HCT116 (cell line): Measurements from ENCODE around the gene SH3GL3. TPM values are rescaled to one million over a fixed set of nuclear protein-coding genes. Genes with fewer than 3 reads are reported as not detected.

Experiments
- ATAC-seq: fragments of 200-7000 bp; cut with Tn5 transposase; 2 replicates; pipeline ENCODE4 v1.9.1; 2020; ENCODE audit warnings: mild to moderate bottlenecking, moderate library complexity
- BruUV-seq: library from RNA; stranded (reverse); fragments of 400-500 nt; replicated peaks from 2 replicates; lab custom pipeline; 2021; lab: Mats Ljungman, UMichigan
- CTCF ChIA-PET: fragments of 300-600 bp; sonication (Branson Sonifier 250); formaldehyde crosslinking; loops from one replicate; lab custom pipeline; 2021; ENCODE audit warnings: antibody characterized with exemption; lab: Charles Lee
- POLR2A ChIA-PET: fragments of 300-600, 350-600 bp; sonication (Branson Sonifier 250); formaldehyde crosslinking; loops from one replicate; lab custom pipeline; 2021; ENCODE audit warnings: antibody characterized with exemption; lab: Charles Lee
- RAD21 ChIA-PET, 2 experiments: fragments of 300-600 bp; sonication (Branson Sonifier 250); formaldehyde crosslinking; loops; one replicate each; lab custom pipeline; 2023; ENCODE audit warnings: low total read pairs in 2 of 2; ENCODE audit not compliant: uncharacterized antibody in 2 of 2, unreplicated experiment in 2 of 2, low non-redundant PET in 1 of 2; lab: Charles Lee
- DNase-seq: peaks from one replicate; pipeline ENCODE4 v3.0.0-alpha.2; 2010; ENCODE audit warnings: low read depth, low spot score
- H2AFZ ChIP-seq: fragments of 200-600 bp; shearing (Covaris generic), sonication (generic); 2 replicates; pipeline ENCODE4 v1.6.1; 2017; ENCODE audit warnings: low read depth, mixed run types, mixed read lengths, antibody characterized with exemption, low read length; ENCODE audit not compliant: poor library complexity, severe bottlenecking
- H3K27ac ChIP-seq: 2 replicates; pipeline ENCODE4 v1.5.1; 2012; ENCODE audit warnings: low read depth, low read length
- H3K27me3 ChIP-seq: fragments of 200-600 bp; sonication (generic); 2 replicates; pipeline ENCODE4 v1.6.1; 2016; ENCODE audit warnings: mixed run types, low read length, mixed read lengths; ENCODE audit not compliant: insufficient read depth
- H3K36me3 ChIP-seq, 2 experiments: fragments of 200-500 bp in 1 of 2; fragments of 200-600 bp in 1 of 2; sonication (Bioruptor generic) in 1 of 2; sonication (generic) in 1 of 2; 2 replicates each; pipeline versions ENCODE4 v1.5.1 to v1.6.1; 2014 to 2016; ENCODE audit warnings: low read length in 2 of 2, inconsistent platforms in 1 of 2, mixed read lengths in 1 of 2, mixed run types in 1 of 2; ENCODE audit not compliant: insufficient read depth in 2 of 2, control insufficient read depth in 1 of 2
- H3K4me1 ChIP-seq, 2 experiments: fragments of 200-600 bp in 1 of 2; sonication (generic) in 1 of 2; 2 replicates each; pipeline versions ENCODE4 v1.5.1 to v1.6.1; 2012 to 2017; ENCODE audit warnings: low read length in 2 of 2, inconsistent platforms in 1 of 2, mild to moderate bottlenecking in 1 of 2, mixed read lengths in 1 of 2, mixed run types in 1 of 2, moderate library complexity in 1 of 2; ENCODE audit not compliant: insufficient read depth in 2 of 2, control insufficient read depth in 1 of 2
- H3K4me2 ChIP-seq: fragments of 200-600 bp; sonication (generic); 2 replicates; pipeline ENCODE4 v1.6.1; 2017; ENCODE audit warnings: mixed run types, low read length, mixed read lengths
- H3K4me3 ChIP-seq, 2 experiments: fragments of 200-600 bp in 1 of 2; sonication (generic) in 1 of 2; replicated peaks in 1 of 2; 2 replicates each; pipeline ENCODE4 v1.5.1; 2011 to 2016; ENCODE audit warnings: low read length in 2 of 2, control low read depth in 1 of 2, low read depth in 1 of 2, mild to moderate bottlenecking in 1 of 2, mixed read lengths in 1 of 2, mixed run types in 1 of 2
- H3K79me2 ChIP-seq: fragments of 200-600 bp; sonication (generic); 2 replicates; pipeline ENCODE4 v1.6.1; 2017; ENCODE audit warnings: mild to moderate bottlenecking, mixed run types, low read length, moderate library complexity, mixed read lengths; ENCODE audit not compliant: insufficient read depth
- H3K9ac ChIP-seq: fragments of 200-600 bp; sonication (generic); 2 replicates; pipeline ENCODE4 v1.6.1; 2016; ENCODE audit warnings: low read length, mixed read lengths
- H3K9me2 ChIP-seq: fragments of 200-600 bp; sonication (generic), shearing (Covaris generic); 2 replicates; pipeline ENCODE4 v1.6.1; 2017; ENCODE audit warnings: mixed run types, mild to moderate bottlenecking, moderate library complexity; ENCODE audit not compliant: insufficient read depth
- H3K9me3 ChIP-seq, 2 experiments: fragments of 200-500 bp in 1 of 2; fragments of 200-600 bp in 1 of 2; sonication (Bioruptor generic) in 1 of 2; sonication (generic) in 1 of 2; 2 replicates each; pipeline ENCODE4 v1.6.1; 2014 to 2017; ENCODE audit warnings: low read length in 2 of 2, mixed read lengths in 2 of 2, inconsistent platforms in 1 of 2, low read depth in 1 of 2, mild to moderate bottlenecking in 1 of 2, mixed run types in 1 of 2, moderate library complexity in 1 of 2; ENCODE audit not compliant: control insufficient read depth in 1 of 2, insufficient read depth in 1 of 2
- H4K20me1 ChIP-seq: fragments of 200-600 bp; sonication (generic), shearing (Covaris generic); 2 replicates; pipeline ENCODE4 v1.6.1; 2017; ENCODE audit warnings: mixed run types, mild to moderate bottlenecking, moderate library complexity; ENCODE audit not compliant: insufficient read depth
- CBX3 ChIP-seq: IDR thresholded peaks from 2 replicates; pipeline ENCODE4 v1.6.1; 2012; ENCODE audit warnings: low read depth
- CEBPB ChIP-seq: IDR thresholded peaks from 2 replicates; pipeline ENCODE4 v1.6.1; 2012; ENCODE audit warnings: low read depth
- EGR1 ChIP-seq: IDR thresholded peaks from 2 replicates; pipeline ENCODE4 v1.6.1; 2012; ENCODE audit warnings: low read depth
- ELF1 ChIP-seq: IDR thresholded peaks from 2 replicates; pipeline ENCODE4 v1.6.1; 2012; ENCODE audit warnings: low read depth, borderline replicate concordance
- EZH2 ChIP-seq: fragments of 200-600 bp; sonication (generic); IDR thresholded peaks from 2 replicates; pipeline ENCODE4 v1.6.1; 2017; ENCODE audit warnings: antibody characterized with exemption, mixed run types
- EZH2phosphoT487 ChIP-seq: fragments of 200-600 bp; IDR thresholded peaks from 2 replicates; pipeline ENCODE4 v1.6.1; 2018; ENCODE audit warnings: antibody characterized with exemption, borderline replicate concordance
- JUND ChIP-seq: IDR thresholded peaks from 2 replicates; pipeline ENCODE4 v1.6.1; 2012
- POLR2A ChIP-seq: IDR thresholded peaks from 2 replicates; pipeline ENCODE4 v1.7.0; 2011; ENCODE audit warnings: borderline replicate concordance; ENCODE audit not compliant: insufficient read depth, insufficient read length; ENCODE audit errors: extremely low read depth
- POLR2AphosphoS5 ChIP-seq: IDR thresholded peaks from 2 replicates; pipeline ENCODE4 v1.6.1; 2011; ENCODE audit warnings: mild to moderate bottlenecking, low read depth, low read length, moderate library complexity
- SIN3A ChIP-seq: IDR thresholded peaks from 2 replicates; pipeline ENCODE4 v1.6.1; 2012; ENCODE audit warnings: low read depth
- SP1 ChIP-seq: IDR thresholded peaks from 2 replicates; pipeline ENCODE4 v1.6.1; 2012; ENCODE audit warnings: low read depth
- SRF ChIP-seq: IDR thresholded peaks from 2 replicates; pipeline ENCODE4 v1.6.1; 2012; ENCODE audit warnings: low read depth
- TCF7L2 ChIP-seq: IDR thresholded peaks from 2 replicates; pipeline ENCODE4 v1.7.0; 2011; ENCODE audit warnings: borderline replicate concordance, inconsistent platforms; ENCODE audit not compliant: insufficient read depth, insufficient read length; ENCODE audit errors: extremely low read depth
- YY1 ChIP-seq: IDR thresholded peaks from 2 replicates; pipeline ENCODE4 v1.6.1; 2011; ENCODE audit warnings: low read length, low read depth, moderate library complexity, mild to moderate bottlenecking; ENCODE audit not compliant: insufficient replicate concordance; ENCODE audit errors: extremely low read depth
- ZFX ChIP-seq: fragments of 450-650 bp; IDR thresholded peaks from 2 replicates; pipeline ENCODE4 v1.6.1; 2017
- intact Hi-C: fragments of 100-400 bp; cut with micrococcal nuclease; formaldehyde crosslinking; loops from 2 replicates; pipeline ENCODE4 v1.10.0; 2022
- total RNA-seq: library from RNA; stranded (reverse); gene quantifications from one replicate; pipeline ENCODE4 v1.2.1, GENCODE V29; 2021; ENCODE audit not compliant: unreplicated experiment
- TF ChIP-seq, protein P1 (sequence below): IDR thresholded peaks from 2 replicates; pipeline ENCODE4 v1.6.1; 2012
- TF ChIP-seq, protein P2 (sequence below): IDR thresholded peaks from 2 replicates; pipeline ENCODE4 v1.6.1; 2012
- TF ChIP-seq, protein P3 (sequence below): IDR thresholded peaks from 2 replicates; pipeline ENCODE4 v1.6.1; 2012; ENCODE audit warnings: low read depth
- TF ChIP-seq, protein P4 (sequence below), 3 experiments: fragments of 200-600 bp in 1 of 3; sonication (generic) in 1 of 3; IDR thresholded peaks in 2 of 3; conservative IDR thresholded peaks in 1 of 3; 2 replicates each; pipeline ENCODE4 v1.5.1; 2012 to 2017; ENCODE audit warnings: low read depth in 2 of 3, low read length in 2 of 3, antibody characterized with exemption in 1 of 3, borderline replicate concordance in 1 of 3, control low read depth in 1 of 3, mild to moderate bottlenecking in 1 of 3, mixed read lengths in 1 of 3, mixed run types in 1 of 3, moderate library complexity in 1 of 3; ENCODE audit not compliant: insufficient read depth in 1 of 3
- TF ChIP-seq, protein P5 (sequence below): IDR thresholded peaks from 2 replicates; pipeline ENCODE4 v1.6.1; 2011; ENCODE audit warnings: mild to moderate bottlenecking, low read length, moderate library complexity; ENCODE audit not compliant: insufficient replicate concordance; ENCODE audit errors: extremely low read depth

Gene SH3GL3
- total RNA-seq, 1 experiment from 2014 or later: 1.3 TPM

DNA sequence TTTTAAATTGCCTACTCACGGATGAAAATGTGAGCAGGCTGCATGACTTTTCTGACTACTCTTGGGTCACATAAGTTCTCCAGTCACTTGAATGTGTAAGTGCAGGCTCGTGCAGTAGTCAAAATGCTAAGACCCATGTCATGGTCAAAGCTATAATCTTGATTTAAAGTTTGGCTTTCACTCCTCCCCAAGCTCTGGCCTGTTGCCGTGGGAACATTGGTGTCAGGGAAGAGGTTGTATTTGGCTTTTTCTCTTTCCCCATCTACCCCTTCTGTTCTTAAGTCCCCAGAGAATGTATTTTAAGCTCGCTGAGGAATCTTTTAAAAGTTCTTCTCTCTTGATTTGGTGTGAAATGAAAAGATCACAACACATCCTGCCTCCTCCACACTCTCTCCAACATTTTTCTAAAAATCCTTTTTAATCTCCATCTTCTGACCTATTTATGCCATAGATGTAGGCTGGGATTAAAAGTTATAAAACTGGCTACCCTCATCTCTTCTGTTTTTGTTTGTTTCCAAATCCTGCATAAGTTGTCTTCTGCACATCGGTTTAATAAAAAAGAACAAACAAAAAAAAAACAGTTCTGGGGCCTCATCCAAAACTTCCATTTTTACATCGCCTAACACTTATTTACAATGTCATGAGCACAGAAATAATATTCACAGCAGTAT lies 145.4 kb downstream of the SH3GL3 start:
- Histone ChIP-seq H2AFZ (no peak overlapping the region), H4K20me1 (no peaks in the 10 kb centered on the region), H3K4me3 (no peak overlapping the region), H3K27me3 (no peaks in the 10 kb centered on the region), H3K9me3 (no peaks in the 10 kb centered on the region)
- intact Hi-C loops: no loop called here
- no peak for DNase-seq
- CTCF ChIA-PET: interaction anchor here (1.0 kb wide), 1 partner anchor 24 kb away, joined by 3 read pairs; no protein-coding TSS in a partner anchor
- TF ChIP-seq SRF (no peak), CEBPB (no peak), ZFX (no peak), JUND (no peak), ELF1 (no peak), POLR2A (no peak), SP1 (no peak), EGR1 (no peak), YY1 (no peak), TCF7L2 (no peak), CBX3 (no peak), POLR2AphosphoS5 (no peak), EZH2phosphoT487 (no peak), EZH2 (no peak), SIN3A (no peak)
- TF ChIP-seq, protein P1, sequence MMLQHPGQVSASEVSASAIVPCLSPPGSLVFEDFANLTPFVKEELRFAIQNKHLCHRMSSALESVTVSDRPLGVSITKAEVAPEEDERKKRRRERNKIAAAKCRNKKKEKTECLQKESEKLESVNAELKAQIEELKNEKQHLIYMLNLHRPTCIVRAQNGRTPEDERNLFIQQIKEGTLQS: no peak
- TF ChIP-seq, protein P2, sequence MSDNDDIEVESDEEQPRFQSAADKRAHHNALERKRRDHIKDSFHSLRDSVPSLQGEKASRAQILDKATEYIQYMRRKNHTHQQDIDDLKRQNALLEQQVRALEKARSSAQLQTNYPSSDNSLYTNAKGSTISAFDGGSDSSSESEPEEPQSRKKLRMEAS: no peak
- TF ChIP-seq, protein P3, sequence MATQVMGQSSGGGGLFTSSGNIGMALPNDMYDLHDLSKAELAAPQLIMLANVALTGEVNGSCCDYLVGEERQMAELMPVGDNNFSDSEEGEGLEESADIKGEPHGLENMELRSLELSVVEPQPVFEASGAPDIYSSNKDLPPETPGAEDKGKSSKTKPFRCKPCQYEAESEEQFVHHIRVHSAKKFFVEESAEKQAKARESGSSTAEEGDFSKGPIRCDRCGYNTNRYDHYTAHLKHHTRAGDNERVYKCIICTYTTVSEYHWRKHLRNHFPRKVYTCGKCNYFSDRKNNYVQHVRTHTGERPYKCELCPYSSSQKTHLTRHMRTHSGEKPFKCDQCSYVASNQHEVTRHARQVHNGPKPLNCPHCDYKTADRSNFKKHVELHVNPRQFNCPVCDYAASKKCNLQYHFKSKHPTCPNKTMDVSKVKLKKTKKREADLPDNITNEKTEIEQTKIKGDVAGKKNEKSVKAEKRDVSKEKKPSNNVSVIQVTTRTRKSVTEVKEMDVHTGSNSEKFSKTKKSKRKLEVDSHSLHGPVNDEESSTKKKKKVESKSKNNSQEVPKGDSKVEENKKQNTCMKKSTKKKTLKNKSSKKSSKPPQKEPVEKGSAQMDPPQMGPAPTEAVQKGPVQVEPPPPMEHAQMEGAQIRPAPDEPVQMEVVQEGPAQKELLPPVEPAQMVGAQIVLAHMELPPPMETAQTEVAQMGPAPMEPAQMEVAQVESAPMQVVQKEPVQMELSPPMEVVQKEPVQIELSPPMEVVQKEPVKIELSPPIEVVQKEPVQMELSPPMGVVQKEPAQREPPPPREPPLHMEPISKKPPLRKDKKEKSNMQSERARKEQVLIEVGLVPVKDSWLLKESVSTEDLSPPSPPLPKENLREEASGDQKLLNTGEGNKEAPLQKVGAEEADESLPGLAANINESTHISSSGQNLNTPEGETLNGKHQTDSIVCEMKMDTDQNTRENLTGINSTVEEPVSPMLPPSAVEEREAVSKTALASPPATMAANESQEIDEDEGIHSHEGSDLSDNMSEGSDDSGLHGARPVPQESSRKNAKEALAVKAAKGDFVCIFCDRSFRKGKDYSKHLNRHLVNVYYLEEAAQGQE: no peak
- TF ChIP-seq, protein P4, sequence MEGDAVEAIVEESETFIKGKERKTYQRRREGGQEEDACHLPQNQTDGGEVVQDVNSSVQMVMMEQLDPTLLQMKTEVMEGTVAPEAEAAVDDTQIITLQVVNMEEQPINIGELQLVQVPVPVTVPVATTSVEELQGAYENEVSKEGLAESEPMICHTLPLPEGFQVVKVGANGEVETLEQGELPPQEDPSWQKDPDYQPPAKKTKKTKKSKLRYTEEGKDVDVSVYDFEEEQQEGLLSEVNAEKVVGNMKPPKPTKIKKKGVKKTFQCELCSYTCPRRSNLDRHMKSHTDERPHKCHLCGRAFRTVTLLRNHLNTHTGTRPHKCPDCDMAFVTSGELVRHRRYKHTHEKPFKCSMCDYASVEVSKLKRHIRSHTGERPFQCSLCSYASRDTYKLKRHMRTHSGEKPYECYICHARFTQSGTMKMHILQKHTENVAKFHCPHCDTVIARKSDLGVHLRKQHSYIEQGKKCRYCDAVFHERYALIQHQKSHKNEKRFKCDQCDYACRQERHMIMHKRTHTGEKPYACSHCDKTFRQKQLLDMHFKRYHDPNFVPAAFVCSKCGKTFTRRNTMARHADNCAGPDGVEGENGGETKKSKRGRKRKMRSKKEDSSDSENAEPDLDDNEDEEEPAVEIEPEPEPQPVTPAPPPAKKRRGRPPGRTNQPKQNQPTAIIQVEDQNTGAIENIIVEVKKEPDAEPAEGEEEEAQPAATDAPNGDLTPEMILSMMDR (IDR thresholded peaks at IDR 0.05 in 2 of 3, conservative IDR thresholded peaks at IDR 0.05 in 1 of 3; ENCODE audit: borderline replicate concordance in 1 of 3, insufficient read depth in 1 of 3, low read depth in 2 of 3, low read length in 2 of 3): no peak
- TF ChIP-seq, protein P5, sequence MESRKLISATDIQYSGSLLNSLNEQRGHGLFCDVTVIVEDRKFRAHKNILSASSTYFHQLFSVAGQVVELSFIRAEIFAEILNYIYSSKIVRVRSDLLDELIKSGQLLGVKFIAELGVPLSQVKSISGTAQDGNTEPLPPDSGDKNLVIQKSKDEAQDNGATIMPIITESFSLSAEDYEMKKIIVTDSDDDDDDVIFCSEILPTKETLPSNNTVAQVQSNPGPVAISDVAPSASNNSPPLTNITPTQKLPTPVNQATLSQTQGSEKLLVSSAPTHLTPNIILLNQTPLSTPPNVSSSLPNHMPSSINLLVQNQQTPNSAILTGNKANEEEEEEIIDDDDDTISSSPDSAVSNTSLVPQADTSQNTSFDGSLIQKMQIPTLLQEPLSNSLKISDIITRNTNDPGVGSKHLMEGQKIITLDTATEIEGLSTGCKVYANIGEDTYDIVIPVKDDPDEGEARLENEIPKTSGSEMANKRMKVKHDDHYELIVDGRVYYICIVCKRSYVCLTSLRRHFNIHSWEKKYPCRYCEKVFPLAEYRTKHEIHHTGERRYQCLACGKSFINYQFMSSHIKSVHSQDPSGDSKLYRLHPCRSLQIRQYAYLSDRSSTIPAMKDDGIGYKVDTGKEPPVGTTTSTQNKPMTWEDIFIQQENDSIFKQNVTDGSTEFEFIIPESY: no peak
- TF ChIP-seq, all 23 proteins: peak for 0
- H3K9me2 ChIP-seq: no peaks in the 10 kb centered on the region
- BruUV-seq: no TSS peak
- no peak overlapping the region for H3K27ac ChIP-seq
- H3K9ac ChIP-seq: no peak overlapping the region
- H3K4me1 ChIP-seq: no peaks in the 10 kb centered on the region
- ChIA-PET RAD21 (no interaction called here), POLR2A (no interaction called here)
- ATAC-seq: no peak
- no peaks in the 10 kb centered on the region for H3K36me3 ChIP-seq
- no peak overlapping the region for H3K4me2 ChIP-seq
- no peaks in the 10 kb centered on the region for H3K79me2 ChIP-seq
